Measurements from ENCODE around the gene TMEM42.

TMEM42 gene

GRCh38 chr3:44832032-44832431, 29.7 kb upstream of the TMEM42 start:
- H3K27ac ChIP-seq (replicated peaks): no peak overlapping the region
- DNase-seq (ENCODE audit: low read depth in 1 of 2, low spot score in 1 of 2): no peak
- H3K4me3 ChIP-seq (replicated peaks; ENCODE audit: insufficient read depth, low read length): no peak overlapping the region
- no peaks in the 10 kb centered on the region for H3K27me3 ChIP-seq (ENCODE audit: insufficient read depth, poor library complexity, severe bottlenecking)
- TF ChIP-seq, protein P1, sequence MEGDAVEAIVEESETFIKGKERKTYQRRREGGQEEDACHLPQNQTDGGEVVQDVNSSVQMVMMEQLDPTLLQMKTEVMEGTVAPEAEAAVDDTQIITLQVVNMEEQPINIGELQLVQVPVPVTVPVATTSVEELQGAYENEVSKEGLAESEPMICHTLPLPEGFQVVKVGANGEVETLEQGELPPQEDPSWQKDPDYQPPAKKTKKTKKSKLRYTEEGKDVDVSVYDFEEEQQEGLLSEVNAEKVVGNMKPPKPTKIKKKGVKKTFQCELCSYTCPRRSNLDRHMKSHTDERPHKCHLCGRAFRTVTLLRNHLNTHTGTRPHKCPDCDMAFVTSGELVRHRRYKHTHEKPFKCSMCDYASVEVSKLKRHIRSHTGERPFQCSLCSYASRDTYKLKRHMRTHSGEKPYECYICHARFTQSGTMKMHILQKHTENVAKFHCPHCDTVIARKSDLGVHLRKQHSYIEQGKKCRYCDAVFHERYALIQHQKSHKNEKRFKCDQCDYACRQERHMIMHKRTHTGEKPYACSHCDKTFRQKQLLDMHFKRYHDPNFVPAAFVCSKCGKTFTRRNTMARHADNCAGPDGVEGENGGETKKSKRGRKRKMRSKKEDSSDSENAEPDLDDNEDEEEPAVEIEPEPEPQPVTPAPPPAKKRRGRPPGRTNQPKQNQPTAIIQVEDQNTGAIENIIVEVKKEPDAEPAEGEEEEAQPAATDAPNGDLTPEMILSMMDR (IDR thresholded peaks at IDR 0.05; ENCODE audit: insufficient read depth, low read length): no peak
- TF ChIP-seq SPI1 (IDR thresholded peaks at IDR 0.05; ENCODE audit: borderline replicate concordance, low read depth): no peak

DNA sequence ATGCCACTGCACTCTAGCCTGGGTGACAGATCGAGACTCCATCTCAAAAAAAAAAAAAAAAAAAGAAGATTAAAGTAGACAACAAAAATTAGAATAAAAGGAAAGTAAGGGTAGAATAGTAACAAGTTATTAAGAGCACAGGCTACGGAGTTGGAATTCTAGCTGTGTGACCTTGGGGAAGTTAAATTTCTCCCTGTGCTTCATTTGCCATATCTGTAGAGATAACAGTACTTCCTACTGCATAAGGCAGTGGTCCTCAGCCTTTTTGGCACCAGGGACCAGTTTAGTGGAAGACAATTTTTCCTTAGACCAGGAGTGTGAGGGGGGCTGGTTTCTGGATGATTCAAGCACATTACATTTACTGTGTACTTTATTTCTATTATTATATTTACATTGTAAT, 28.7 kb upstream of the TMEM42 start:
- no peak overlapping the region for H3K27ac ChIP-seq (replicated peaks)
- H3K27me3 ChIP-seq (ENCODE audit: insufficient read depth, poor library complexity, severe bottlenecking): no peaks in the 10 kb centered on the region
- no peak overlapping the region for H3K4me3 ChIP-seq (replicated peaks; ENCODE audit: insufficient read depth, low read length)
- no peak for TF ChIP-seq SPI1 (IDR thresholded peaks at IDR 0.05; ENCODE audit: borderline replicate concordance, low read depth)
- DNase-seq (ENCODE audit: low read depth in 1 of 2, low spot score in 1 of 2): no peak

DNA sequence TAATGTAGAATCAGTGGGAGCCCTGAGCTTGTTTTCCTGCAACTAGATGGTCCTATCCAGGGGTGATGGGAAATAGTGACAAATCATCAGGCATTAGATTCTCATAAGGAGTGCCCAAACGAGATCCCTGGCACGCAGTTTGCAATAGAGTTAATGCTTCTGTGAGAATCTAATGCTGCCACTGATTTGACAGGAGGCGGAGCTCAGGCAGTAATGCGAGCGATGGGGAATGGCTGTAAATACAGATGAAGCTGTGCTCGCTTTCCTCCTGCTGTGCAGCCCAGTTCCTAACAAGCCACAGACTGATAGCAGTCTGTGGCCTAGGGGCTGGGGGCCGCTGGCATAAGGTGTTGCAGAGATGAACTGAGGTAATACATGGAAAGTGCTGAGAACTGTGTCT, 28.3 kb upstream of the TMEM42 start:
- no peak overlapping the region for H3K27ac ChIP-seq (replicated peaks)
- no peaks in the 10 kb centered on the region for H3K27me3 ChIP-seq (ENCODE audit: insufficient read depth, poor library complexity, severe bottlenecking)
- H3K4me3 ChIP-seq (replicated peaks; ENCODE audit: insufficient read depth, low read length): no peak overlapping the region
- no peak for TF ChIP-seq POLR2AphosphoS5 (IDR thresholded peaks at IDR 0.05; ENCODE audit: low read depth)
- TF ChIP-seq SPI1 (IDR thresholded peaks at IDR 0.05; ENCODE audit: borderline replicate concordance, low read depth): no peak
- TF ChIP-seq, protein P1 (IDR thresholded peaks at IDR 0.05; ENCODE audit: insufficient read depth, low read length): no peak
- TF ChIP-seq REST (IDR thresholded peaks at IDR 0.05; ENCODE audit: insufficient replicate concordance, low read depth): no peak
- no peak for TF ChIP-seq GABPA (IDR thresholded peaks at IDR 0.05; ENCODE audit: low read depth)
- DNase-seq (ENCODE audit: low read depth in 1 of 2, low spot score in 1 of 2): no peak

DNA sequence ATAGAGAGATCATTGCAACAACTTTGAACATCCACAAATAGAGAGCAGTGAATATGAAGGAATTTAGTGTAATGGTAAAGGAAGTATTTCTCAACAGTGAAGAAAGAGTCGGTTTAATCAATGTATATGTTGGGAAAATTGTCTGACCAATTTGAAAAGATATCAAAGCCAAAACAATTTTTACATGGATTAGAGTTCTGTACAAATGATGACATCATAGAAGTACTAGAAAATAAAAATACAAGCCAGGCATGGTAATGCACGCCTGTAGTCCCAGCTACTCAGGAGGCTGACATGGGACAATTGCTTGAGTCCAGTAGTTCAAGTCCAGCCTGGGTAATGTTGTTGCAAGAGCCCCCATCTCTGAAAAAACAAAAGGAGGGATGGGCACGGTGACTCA, 26.0 kb upstream of the TMEM42 start:
- TF ChIP-seq, protein P1 (IDR thresholded peaks at IDR 0.05; ENCODE audit: insufficient read depth, low read length): no peak
- TF ChIP-seq SPI1 (IDR thresholded peaks at IDR 0.05; ENCODE audit: borderline replicate concordance, low read depth): no peak
- TF ChIP-seq POLR2AphosphoS5 (IDR thresholded peaks at IDR 0.05; ENCODE audit: low read depth): no peak
- no peak for TF ChIP-seq REST (IDR thresholded peaks at IDR 0.05; ENCODE audit: insufficient replicate concordance, low read depth)
- TF ChIP-seq GABPA (IDR thresholded peaks at IDR 0.05; ENCODE audit: low read depth): no peak
- Histone ChIP-seq H3K4me3 (replicated peaks; ENCODE audit: insufficient read depth, low read length) (no peak overlapping the region), H3K27me3 (ENCODE audit: insufficient read depth, poor library complexity, severe bottlenecking) (no peaks in the 10 kb centered on the region), H3K27ac (replicated peaks) (no peak overlapping the region)
- DNase-seq (ENCODE audit: low read depth in 1 of 2, low spot score in 1 of 2): no peak

Data from HL-60 (cell line).